ENCODE measurements around the gene LMNA.

DNA sequence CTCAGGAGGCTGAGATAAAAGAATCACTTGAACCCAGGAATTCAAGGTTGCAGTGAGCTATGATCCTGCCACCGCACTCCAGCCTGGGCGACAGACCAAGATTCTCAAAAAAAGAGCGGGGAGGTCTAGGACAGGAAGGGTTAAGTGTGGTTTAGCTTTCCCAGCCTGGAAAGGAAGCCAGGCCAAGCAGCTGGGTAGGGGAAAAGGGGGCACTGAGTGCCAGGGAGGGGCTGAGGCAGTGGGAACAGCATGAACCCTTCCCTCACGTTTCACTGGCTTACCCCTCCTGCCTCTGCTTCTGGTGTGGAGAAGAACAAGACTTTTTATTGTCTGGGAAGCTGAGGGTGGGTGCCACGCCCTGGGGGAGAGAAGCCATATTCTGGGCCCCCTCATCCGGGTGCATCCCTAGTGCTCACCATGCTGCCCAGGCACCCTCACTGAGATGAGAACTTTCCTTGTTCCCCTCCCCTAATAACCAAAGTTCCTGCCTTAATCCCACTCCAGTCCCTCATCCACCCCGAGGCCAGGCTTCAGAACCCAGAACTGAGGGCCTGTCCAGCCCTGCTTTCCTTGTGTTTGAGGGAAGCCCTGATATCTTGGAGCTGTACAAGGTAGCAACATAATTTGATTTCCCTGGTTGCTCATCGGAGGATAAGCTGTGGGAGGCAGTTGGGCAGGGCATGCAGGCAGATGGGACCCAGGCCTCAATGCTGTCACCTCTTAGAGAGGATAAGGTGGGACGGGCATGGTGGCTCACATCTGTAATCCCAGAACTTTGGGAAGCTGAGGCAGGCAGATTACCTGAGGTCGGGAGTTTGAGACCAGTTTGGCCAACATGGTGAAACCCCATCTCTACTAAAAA, 2.0 kb upstream of the LMNA start:
- TF ChIP-seq CTCF (conservative IDR thresholded peaks at IDR 0.05; ENCODE audit: low read depth, low read length) (no peak), POLR2A (IDR thresholded peaks at IDR 0.05; ENCODE audit: low read depth, low read length) (no peak), RAD21 (IDR thresholded peaks at IDR 0.05; ENCODE audit: low read length) (no peak), RFX5 (IDR thresholded peaks at IDR 0.05; ENCODE audit: low read depth, low read length) (no peak), SMC3 (IDR thresholded peaks at IDR 0.05; ENCODE audit: low read depth, low read length) (no peak), BHLHE40 (IDR thresholded peaks at IDR 0.05; ENCODE audit: low read depth, low read length) (no peak), CEBPB (IDR thresholded peaks at IDR 0.05; ENCODE audit: low read depth, low read length) (no peak), MAZ (IDR thresholded peaks at IDR 0.05; ENCODE audit: borderline replicate concordance, low read depth, low read length) (no peak), MXI1 (IDR thresholded peaks at IDR 0.05; ENCODE audit: borderline replicate concordance, low read depth, low read length) (no peak), CHD1 (IDR thresholded peaks at IDR 0.05; ENCODE audit: low read depth, low read length) (no peak)
